AG09309 (cell line): ENCODE results near the gene VENTX.

ENCODE experiments used
- DNase-seq: peaks from one replicate; pipeline ENCODE4 v3.0.0-alpha.2; 2010; ENCODE audit warnings: low read depth
- H3K4me3 ChIP-seq: 2 replicates; pipeline ENCODE4 v1.5.1; 2011; ENCODE audit warnings: mild to moderate bottlenecking, low read depth, low read length, moderate library complexity; ENCODE audit not compliant: control insufficient read depth
- CTCF ChIP-seq: IDR thresholded peaks from 2 replicates; pipeline ENCODE4 v1.5.1; 2011; ENCODE audit warnings: mild to moderate bottlenecking, low read depth, low read length, inconsistent platforms; ENCODE audit not compliant: insufficient read depth, control insufficient read depth; ENCODE audit errors: missing control alignments

Gene VENTX

GRCh38 chr10:133194151-133194550 lies 43.5 kb upstream of the VENTX start:
- DNase-seq = no peak
- H3K4me3 ChIP-seq = no peak overlapping the region
- TF ChIP-seq CTCF = no peak

GRCh38 chr10:133195096-133195495 lies 42.6 kb upstream of the VENTX start:
- no peak for DNase-seq
- H3K4me3 ChIP-seq = no peak overlapping the region
- no peak for TF ChIP-seq CTCF

GRCh38 chr10:133195611-133196010 lies 42.0 kb upstream of the VENTX start:
- no peak overlapping the region for H3K4me3 ChIP-seq
- no peak for TF ChIP-seq CTCF
- no peak for DNase-seq

GRCh38 chr10:133196221-133196915 lies 41.3 kb upstream of the VENTX start:
- no peak for DNase-seq

GRCh38 chr10:133196936-133197758 lies 40.5 kb upstream of the VENTX start:
- no peak for TF ChIP-seq CTCF
- DNase-seq = no peak
- H3K4me3 ChIP-seq = no peak overlapping the region

More at GRCh38 chr10:133196221-133196915, 41.3 kb upstream of the VENTX start:
- no peak for TF ChIP-seq CTCF
- no peak overlapping the region for H3K4me3 ChIP-seq

- no peak for TF ChIP-seq CTCF
- no peak overlapping the region for H3K4me3 ChIP-seq
- no peak for DNase-seq
Measured at GRCh38 chr10:133197786-133198185, 39.9 kb upstream of the VENTX start.

GRCh38 chr10:133198206-133198605 lies 39.4 kb upstream of the VENTX start:
- no peak for TF ChIP-seq CTCF
- H3K4me3 ChIP-seq = no peak overlapping the region
- DNase-seq = no peak
